ENCODE data around the gene LYPD4.

DNA sequence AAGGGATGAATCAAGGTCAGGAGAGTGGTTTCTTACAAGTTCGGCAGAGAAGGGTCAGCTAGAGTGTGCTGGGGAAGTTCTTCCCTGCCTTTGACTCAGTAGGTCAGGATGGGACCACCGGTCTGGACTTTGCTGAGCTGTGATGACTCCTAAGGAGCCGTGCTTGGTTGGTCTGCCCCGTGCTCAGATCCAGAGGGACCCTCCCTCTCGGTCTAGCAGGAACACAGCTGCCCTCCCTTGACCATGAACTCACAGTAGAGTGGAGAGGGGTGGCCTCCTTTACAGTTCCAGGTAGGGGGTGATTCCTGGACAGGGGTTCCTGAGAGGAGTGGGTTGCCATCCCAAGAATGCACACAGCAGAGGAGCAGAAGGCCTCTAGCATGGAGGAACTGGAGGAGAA, 19.9 kb upstream of the LYPD4 start:
- TF ChIP-seq, protein P1, sequence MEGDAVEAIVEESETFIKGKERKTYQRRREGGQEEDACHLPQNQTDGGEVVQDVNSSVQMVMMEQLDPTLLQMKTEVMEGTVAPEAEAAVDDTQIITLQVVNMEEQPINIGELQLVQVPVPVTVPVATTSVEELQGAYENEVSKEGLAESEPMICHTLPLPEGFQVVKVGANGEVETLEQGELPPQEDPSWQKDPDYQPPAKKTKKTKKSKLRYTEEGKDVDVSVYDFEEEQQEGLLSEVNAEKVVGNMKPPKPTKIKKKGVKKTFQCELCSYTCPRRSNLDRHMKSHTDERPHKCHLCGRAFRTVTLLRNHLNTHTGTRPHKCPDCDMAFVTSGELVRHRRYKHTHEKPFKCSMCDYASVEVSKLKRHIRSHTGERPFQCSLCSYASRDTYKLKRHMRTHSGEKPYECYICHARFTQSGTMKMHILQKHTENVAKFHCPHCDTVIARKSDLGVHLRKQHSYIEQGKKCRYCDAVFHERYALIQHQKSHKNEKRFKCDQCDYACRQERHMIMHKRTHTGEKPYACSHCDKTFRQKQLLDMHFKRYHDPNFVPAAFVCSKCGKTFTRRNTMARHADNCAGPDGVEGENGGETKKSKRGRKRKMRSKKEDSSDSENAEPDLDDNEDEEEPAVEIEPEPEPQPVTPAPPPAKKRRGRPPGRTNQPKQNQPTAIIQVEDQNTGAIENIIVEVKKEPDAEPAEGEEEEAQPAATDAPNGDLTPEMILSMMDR (IDR thresholded peaks at IDR 0.05; ENCODE audit: low read length): no peak
- no peak for TF ChIP-seq EZH2 (IDR thresholded peaks at IDR 0.05; ENCODE audit: borderline replicate concordance, low read length)

Data from OCI-LY1 (cell line).